MM.1S (cell line): ENCODE data around the gene ZNF354B.

Experiments
- DNase-seq: peaks from one replicate; pipeline ENCODE4 v3.0.0-alpha.2; 2015
- H2AFZ ChIP-seq: fragments of 300-600 bp; sonication (generic); 2 replicates; pipeline ENCODE4 v1.6.0; 2016; ENCODE audit warnings: antibody characterized with exemption, low read length
- H3F3A ChIP-seq: fragments of 300-600 bp; sonication (generic); 2 replicates; pipeline ENCODE4 v1.6.1; 2016; ENCODE audit warnings: mild to moderate bottlenecking, antibody characterized with exemption, low read length, moderate library complexity, mixed read lengths; ENCODE audit not compliant: insufficient read depth
- H3K27ac ChIP-seq: fragments of 300-600 bp; sonication (generic); 2 replicates; pipeline ENCODE4 v1.5.1; 2016; ENCODE audit warnings: mild to moderate bottlenecking, low read length
- H3K27me3 ChIP-seq: fragments of 300-600 bp; sonication (generic); replicated peaks from 2 replicates; pipeline ENCODE4 v1.6.0; 2016; ENCODE audit warnings: low read length; ENCODE audit not compliant: insufficient read depth
- H3K36me3 ChIP-seq: fragments of 300-600 bp; sonication (generic); replicated peaks from 2 replicates; pipeline ENCODE4 v1.6.1; 2016; ENCODE audit warnings: mild to moderate bottlenecking, low read length, mixed read lengths; ENCODE audit not compliant: insufficient read depth
- H3K4me1 ChIP-seq: fragments of 300-600 bp; sonication (generic); 2 replicates; pipeline ENCODE4 v1.6.1; 2016; ENCODE audit warnings: low read length, mixed read lengths
- H3K4me2 ChIP-seq: fragments of 300-600 bp; sonication (generic); 2 replicates; pipeline ENCODE4 v1.6.0; 2016; ENCODE audit warnings: low read depth, low read length
- H3K4me3 ChIP-seq: fragments of 300-600 bp; sonication (generic); 2 replicates; pipeline ENCODE4 v1.5.1; 2016; ENCODE audit warnings: low read length, mixed read lengths
- H3K79me2 ChIP-seq: fragments of 300-600 bp; sonication (generic); 2 replicates; pipeline ENCODE4 v1.6.1; 2016; ENCODE audit warnings: mixed run types, low read length, mixed read lengths
- H3K9ac ChIP-seq: fragments of 300-600 bp; sonication (generic); 2 replicates; pipeline ENCODE4 v1.6.1; 2016; ENCODE audit warnings: low read length, mixed read lengths
- H3K9me2 ChIP-seq: fragments of 300-600 bp; sonication (generic); replicated peaks from 2 replicates; pipeline ENCODE4 v1.6.1; 2016; ENCODE audit warnings: mild to moderate bottlenecking, low read length, mixed read lengths; ENCODE audit not compliant: insufficient read depth
- H3K9me3 ChIP-seq: fragments of 300-600 bp; sonication (generic); replicated peaks from 2 replicates; pipeline ENCODE4 v1.6.1; 2016; ENCODE audit warnings: mild to moderate bottlenecking, low read length, mixed read lengths; ENCODE audit not compliant: insufficient read depth
- H4K20me1 ChIP-seq: fragments of 300-600 bp; sonication (generic); 2 replicates; pipeline ENCODE4 v1.6.1; 2016; ENCODE audit warnings: mild to moderate bottlenecking, low read length, moderate library complexity, mixed read lengths; ENCODE audit not compliant: insufficient read depth
- EZH2 ChIP-seq: fragments of 300-600 bp; sonication (generic); optimal IDR thresholded peaks from 2 replicates; pipeline ENCODE3; 2017; ENCODE audit warnings: low read depth, mild to moderate bottlenecking, antibody characterized with exemption, low read length, mixed read lengths
- EZH2phosphoT487 ChIP-seq: fragments of 300-600 bp; sonication (generic); IDR thresholded peaks from 2 replicates; pipeline ENCODE4 v1.6.1; 2018; ENCODE audit warnings: antibody characterized with exemption, low read length
- TF ChIP-seq, protein P1 (sequence below): fragments of 300-600 bp; sonication (generic); IDR thresholded peaks from 2 replicates; pipeline ENCODE4 v1.5.1; 2016; ENCODE audit warnings: antibody characterized with exemption, low read length, mixed read lengths

ZNF354B gene

GRCh38 chr5:178820001-178820400 is 39.8 kb upstream of the ZNF354B start:
- no peak for DNase-seq
- Histone ChIP-seq H4K20me1 (no peaks in the 10 kb centered on the region), H3K9ac (no peak overlapping the region), H3K9me3 (no peaks in the 10 kb centered on the region), H3K4me1 (no peaks in the 10 kb centered on the region), H3K27me3 (peaks cover 21% of the 10 kb centered on the region), H3F3A (no peaks in the 10 kb centered on the region), H3K79me2 (no peaks in the 10 kb centered on the region), H2AFZ (no peak overlapping the region), H3K36me3 (no peaks in the 10 kb centered on the region), H3K4me3 (no peak overlapping the region), H3K9me2 (no peaks in the 10 kb centered on the region), H3K27ac (no peak overlapping the region), H3K4me2 (no peak overlapping the region)
- TF ChIP-seq EZH2 (no peak), EZH2phosphoT487 (no peak)
- TF ChIP-seq, protein P1, sequence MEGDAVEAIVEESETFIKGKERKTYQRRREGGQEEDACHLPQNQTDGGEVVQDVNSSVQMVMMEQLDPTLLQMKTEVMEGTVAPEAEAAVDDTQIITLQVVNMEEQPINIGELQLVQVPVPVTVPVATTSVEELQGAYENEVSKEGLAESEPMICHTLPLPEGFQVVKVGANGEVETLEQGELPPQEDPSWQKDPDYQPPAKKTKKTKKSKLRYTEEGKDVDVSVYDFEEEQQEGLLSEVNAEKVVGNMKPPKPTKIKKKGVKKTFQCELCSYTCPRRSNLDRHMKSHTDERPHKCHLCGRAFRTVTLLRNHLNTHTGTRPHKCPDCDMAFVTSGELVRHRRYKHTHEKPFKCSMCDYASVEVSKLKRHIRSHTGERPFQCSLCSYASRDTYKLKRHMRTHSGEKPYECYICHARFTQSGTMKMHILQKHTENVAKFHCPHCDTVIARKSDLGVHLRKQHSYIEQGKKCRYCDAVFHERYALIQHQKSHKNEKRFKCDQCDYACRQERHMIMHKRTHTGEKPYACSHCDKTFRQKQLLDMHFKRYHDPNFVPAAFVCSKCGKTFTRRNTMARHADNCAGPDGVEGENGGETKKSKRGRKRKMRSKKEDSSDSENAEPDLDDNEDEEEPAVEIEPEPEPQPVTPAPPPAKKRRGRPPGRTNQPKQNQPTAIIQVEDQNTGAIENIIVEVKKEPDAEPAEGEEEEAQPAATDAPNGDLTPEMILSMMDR, result no peak

GRCh38 chr5:178825444-178825843 is 34.3 kb upstream of the ZNF354B start:
- Histone ChIP-seq H3K9me2 (no peaks in the 10 kb centered on the region), H3K79me2 (no peaks in the 10 kb centered on the region), H3K9ac (no peak overlapping the region), H4K20me1 (no peaks in the 10 kb centered on the region), H2AFZ (no peak overlapping the region), H3K27ac (no peak overlapping the region), H3K4me3 (no peak overlapping the region), H3K4me1 (no peaks in the 10 kb centered on the region), H3K27me3 (peaks cover 20% of the 10 kb centered on the region), H3K36me3 (no peaks in the 10 kb centered on the region), H3F3A (no peaks in the 10 kb centered on the region), H3K4me2 (no peak overlapping the region), H3K9me3 (no peaks in the 10 kb centered on the region)
- no peak for TF ChIP-seq EZH2phosphoT487
- TF ChIP-seq EZH2, result no peak
- TF ChIP-seq, protein P1, result no peak
- DNase-seq, result no peak

DNA sequence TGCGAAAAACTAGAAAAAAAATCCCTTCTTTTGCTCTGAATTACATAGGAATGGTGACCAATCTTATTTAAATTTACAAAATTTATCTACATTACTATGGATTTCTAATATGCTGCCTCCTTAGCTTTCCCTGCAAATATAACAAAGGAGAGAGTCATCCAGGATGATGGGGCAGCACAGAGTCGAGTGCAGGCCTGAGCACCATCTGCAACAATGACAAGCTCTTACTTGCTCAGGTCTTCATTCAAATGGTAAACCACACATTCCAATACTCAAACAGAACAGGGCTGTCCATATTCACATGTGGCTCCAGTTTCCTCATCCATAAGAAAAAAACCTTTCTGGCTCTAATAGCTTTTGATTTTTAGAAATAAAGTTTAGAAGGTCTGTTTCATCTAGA is 33.5 kb upstream of the ZNF354B start:
- H3K4me3 ChIP-seq, result no peak overlapping the region
- no peaks in the 10 kb centered on the region for H3K36me3 ChIP-seq
- no peaks in the 10 kb centered on the region for H3K9me2 ChIP-seq
- no peaks in the 10 kb centered on the region for H3K4me1 ChIP-seq
- H3K79me2 ChIP-seq, result no peaks in the 10 kb centered on the region
- no peak overlapping the region for H2AFZ ChIP-seq
- no peak for TF ChIP-seq EZH2phosphoT487
- TF ChIP-seq, protein P1, result no peak
- H3K27ac ChIP-seq, result no peak overlapping the region
- no peaks in the 10 kb centered on the region for H3F3A ChIP-seq
- H3K9me3 ChIP-seq, result no peaks in the 10 kb centered on the region
- DNase-seq, result no peak
- H4K20me1 ChIP-seq, result no peaks in the 10 kb centered on the region
- peaks cover 16% of the 10 kb centered on the region for H3K27me3 ChIP-seq
- no peak overlapping the region for H3K4me2 ChIP-seq
- no peak overlapping the region for H3K9ac ChIP-seq
